ENCODE measurements around the gene FAM13A. TPM values are rescaled to one million over a fixed set of nuclear protein-coding genes. Genes with fewer than 3 reads are reported as not detected.

The FAM13A gene
- total and polyA plus RNA-seq, 2 donors (not counting 1 experiment from before 2014, with no cell fraction given): 0.51 to 2.1 TPM

DNA sequence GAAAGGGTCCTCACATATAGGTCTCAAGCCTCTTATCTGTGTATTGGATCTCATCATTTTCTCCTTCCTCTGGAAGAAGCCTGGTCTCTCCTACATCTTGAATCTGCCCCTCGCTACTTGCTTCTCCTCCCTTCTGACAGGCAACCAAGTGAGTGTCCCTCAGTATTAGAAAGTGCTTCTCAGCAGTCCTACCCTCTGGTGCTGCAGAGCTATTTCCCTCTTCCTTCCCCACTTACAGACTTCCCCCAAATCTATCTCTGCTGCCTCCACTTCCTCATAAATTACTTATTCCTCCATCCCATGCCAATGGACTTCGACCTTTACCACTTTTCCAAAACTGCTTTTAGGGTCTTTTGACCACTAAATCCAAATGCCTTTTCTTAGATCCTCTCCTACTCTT is 230.2 kb downstream of the FAM13A start:
- H3K79me2 ChIP-seq (ENCODE audit: control insufficient read depth, insufficient read depth, low read length): no peaks in the 10 kb centered on the region
- Mint-ChIP-seq H3K4me1 (peaks cover 13% of the 10 kb centered on the region), H3K9me3 (ENCODE audit: insufficient read depth) (no peaks in the 10 kb centered on the region), H3K4me3 (no peak overlapping the region), H3K27me3 (peaks cover 5% of the 10 kb centered on the region), H3K27ac (no peak overlapping the region)
- CTCF ChIA-PET: no interaction called here
- ATAC-seq (ENCODE audit: low read depth): no peak
- 77% methylated on average over 2 of the region's 2 CpGs for WGBS (ENCODE audit: insufficient coverage)
- H3K4me2 ChIP-seq (replicated peaks; ENCODE audit: low read depth, low read length, poor library complexity, severe bottlenecking): no peak overlapping the region
- no peaks in the 10 kb centered on the region for H3K36me3 ChIP-seq (replicated peaks in 1 of 2; ENCODE audit: control extremely low read depth in 1 of 2, control insufficient read depth in 1 of 2, extremely low read depth in 1 of 2, insufficient read depth in 2 of 2, low read length in 1 of 2)
- TF ChIP-seq CTCF (IDR thresholded peaks at IDR 0.05): no peak
- no peak for TF ChIP-seq EZH2 (IDR thresholded peaks at IDR 0.05; ENCODE audit: borderline replicate concordance, insufficient read depth, low read depth, low read length, poor library complexity, severe bottlenecking)
- H2AFZ ChIP-seq (ENCODE audit: insufficient read depth, low read depth, low read length, poor library complexity, severe bottlenecking): no peak overlapping the region
- H4K20me1 ChIP-seq (ENCODE audit: control insufficient read depth, insufficient read depth, low read length, poor library complexity, severe bottlenecking): no peaks in the 10 kb centered on the region
- peaks cover 4 to 7% of the 10 kb centered on the region in 2 donors for H3K4me1 ChIP-seq (ENCODE audit: control insufficient read depth in 2 of 2, insufficient read depth in 2 of 2, low read length in 2 of 2)
- DNase-seq: no peak
- no peak overlapping the region for H3K4me3 ChIP-seq (ENCODE audit: control extremely low read depth in 1 of 5, extremely low read depth in 1 of 5, insufficient read depth in 1 of 5, low read depth in 2 of 5, low read length in 4 of 5)
- intact Hi-C loops (cut with micrococcal nuclease): no loop called here
- no peak overlapping the region for H3K9ac ChIP-seq (ENCODE audit: low read length)
- H3K27me3 ChIP-seq (replicated peaks in 1 of 4; ENCODE audit: control extremely low read depth in 1 of 4, control insufficient read depth in 3 of 4, insufficient read depth in 4 of 4, low read length in 3 of 4): peaks cover 0 to 2% (median 0%) of the 10 kb centered on the region in 4 experiments
- no peak overlapping the region for H3K27ac ChIP-seq (ENCODE audit: low read length in 2 of 2)
- POLR2A ChIA-PET: no interaction called here
- H3K9me3 ChIP-seq (ENCODE audit: control extremely low read depth in 1 of 3, control insufficient read depth in 2 of 3, insufficient read depth in 1 of 3, low read length in 2 of 3): no peaks in the 10 kb centered on the region

- 100% methylated on average over 1 of the region's 2 CpGs for WGBS (ENCODE audit: insufficient coverage)
- H3K27me3 Mint-ChIP-seq: peaks cover 5% of the 10 kb centered on the region
- peaks cover 4 to 7% of the 10 kb centered on the region in 2 donors for H3K4me1 ChIP-seq (ENCODE audit: control insufficient read depth in 2 of 2, insufficient read depth in 2 of 2, low read length in 2 of 2)
- no peak for TF ChIP-seq EZH2 (IDR thresholded peaks at IDR 0.05; ENCODE audit: borderline replicate concordance, insufficient read depth, low read depth, low read length, poor library complexity, severe bottlenecking)
- no peak for TF ChIP-seq CTCF (IDR thresholded peaks at IDR 0.05)
- H3K27ac Mint-ChIP-seq: no peak overlapping the region
- H3K4me3 ChIP-seq (ENCODE audit: control extremely low read depth in 1 of 5, extremely low read depth in 1 of 5, insufficient read depth in 1 of 5, low read depth in 2 of 5, low read length in 4 of 5): no peak overlapping the region
- H3K9me3 Mint-ChIP-seq (ENCODE audit: insufficient read depth): no peaks in the 10 kb centered on the region
- ChIA-PET CTCF (no interaction called here), POLR2A (no interaction called here)
- H3K4me2 ChIP-seq (replicated peaks; ENCODE audit: low read depth, low read length, poor library complexity, severe bottlenecking): no peak overlapping the region
- H3K9ac ChIP-seq (ENCODE audit: low read length): no peak overlapping the region
- no peak for DNase-seq
- no peaks in the 10 kb centered on the region for H3K36me3 ChIP-seq (replicated peaks in 1 of 2; ENCODE audit: control extremely low read depth in 1 of 2, control insufficient read depth in 1 of 2, extremely low read depth in 1 of 2, insufficient read depth in 2 of 2, low read length in 1 of 2)
- no peaks in the 10 kb centered on the region for H3K9me3 ChIP-seq (ENCODE audit: control extremely low read depth in 1 of 3, control insufficient read depth in 2 of 3, insufficient read depth in 1 of 3, low read length in 2 of 3)
- H3K79me2 ChIP-seq (ENCODE audit: control insufficient read depth, insufficient read depth, low read length): no peaks in the 10 kb centered on the region
- peaks cover 13% of the 10 kb centered on the region for H3K4me1 Mint-ChIP-seq
- ATAC-seq (ENCODE audit: low read depth): no peak
- no peak overlapping the region for H3K4me3 Mint-ChIP-seq
- no peaks in the 10 kb centered on the region for H4K20me1 ChIP-seq (ENCODE audit: control insufficient read depth, insufficient read depth, low read length, poor library complexity, severe bottlenecking)
- H2AFZ ChIP-seq (ENCODE audit: insufficient read depth, low read depth, low read length, poor library complexity, severe bottlenecking): no peak overlapping the region
- H3K27ac ChIP-seq (ENCODE audit: low read length in 2 of 2): no peak overlapping the region
- peaks cover 0 to 2% (median 0%) of the 10 kb centered on the region in 4 experiments for H3K27me3 ChIP-seq (replicated peaks in 1 of 4; ENCODE audit: control extremely low read depth in 1 of 4, control insufficient read depth in 3 of 4, insufficient read depth in 4 of 4, low read length in 3 of 4)
- intact Hi-C loops (cut with micrococcal nuclease): no loop called here
These were observed 231.1 kb downstream of the FAM13A start for GRCh38 chr4:88825931-88826330.
